ENCODE results near the gene EYA3. TPM values are rescaled to one million over a fixed set of nuclear protein-coding genes. Genes with fewer than 3 reads are reported as not detected.

EYA3 gene
- total and polyA plus RNA-seq, 2 of the 4 experiments (the other 2 are of a cell fraction), result 9.1 to 17.6 TPM

DNA sequence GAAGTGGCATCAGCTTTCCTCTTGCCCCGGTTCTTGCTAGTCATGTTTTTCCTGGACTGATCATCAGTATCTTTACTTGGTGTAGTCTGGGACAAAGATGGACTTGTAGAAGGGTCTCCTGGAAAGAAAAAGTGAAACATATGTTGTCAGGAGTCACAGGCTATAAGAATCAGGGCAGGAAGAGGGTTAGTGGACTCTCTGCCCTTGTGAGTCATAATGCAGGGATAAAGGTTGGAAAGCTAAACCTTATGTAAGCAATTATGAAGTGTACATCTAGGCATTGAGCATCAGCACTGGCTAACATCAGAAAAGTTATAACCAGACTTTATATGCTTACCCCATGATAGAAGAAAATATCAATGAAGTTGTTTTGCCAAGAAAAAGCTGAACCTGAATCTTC lies 77.4 kb downstream of the EYA3 start:
- no peak overlapping the region for H4K8ac ChIP-seq (ENCODE audit: low read depth in 2 of 2, low read length in 2 of 2)
- H3K18ac ChIP-seq (ENCODE audit: low read depth, low read length), result no peak overlapping the region
- H2AK5ac ChIP-seq (ENCODE audit: low read depth, low read length), result no peak overlapping the region
- WGBS, 2 experiments (ENCODE audit: extremely low coverage in 2 of 2, insufficient read length in 1 of 2), result no CpG with 5 or more reads among the region's 1 CpG
- peaks cover 0 to 8% of the 10 kb centered on the region in 2 experiments; a peak in 3 of 4 replicates for H3K79me1 ChIP-seq (ENCODE audit: low read depth in 1 of 2, low read length in 2 of 2)
- no peak overlapping the region for H2BK20ac ChIP-seq (ENCODE audit: low read depth, low read length)
- H4K5ac ChIP-seq (ENCODE audit: low read depth, low read length), result no peak overlapping the region
- no TSS peak for BruUV-seq (replicated peaks)
- no peak overlapping the region for H2AFZ ChIP-seq (replicated peaks; ENCODE audit: low read length, poor library complexity)
- H2BK120ac ChIP-seq (ENCODE audit: low read depth, low read length), result no peak overlapping the region
- H3K23ac ChIP-seq (ENCODE audit: low read depth, low read length), result no peak overlapping the region
- H3K9ac ChIP-seq (ENCODE audit: low read depth, low read length), result no peak overlapping the region
- dilution Hi-C loops (cut with HindIII; ENCODE audit: low sequenced_read_pairs, unreplicated experiment) (no loop called here), in situ Hi-C loops (cut with MboI; ENCODE audit: low sequenced_read_pairs) (no loop called here), intact Hi-C loops (cut with micrococcal nuclease) (no loop called here)
- ATAC-seq (ENCODE audit: low read depth) (peak; percentile 82), DNase-seq (peak; percentile 58)
- no peak overlapping the region for H3K4me2 ChIP-seq (ENCODE audit: low read depth, low read length)
- CTCF ChIA-PET, result interaction anchor here (1.2 kb wide), 1 partner anchor 8 kb away, joined by 3 read pairs; no protein-coding TSS in a partner anchor
- H2AK9ac ChIP-seq (replicated peaks; ENCODE audit: low read depth, low read length, poor library complexity), result no peak overlapping the region
- H2BK5ac ChIP-seq (ENCODE audit: low read depth, low read length, poor library complexity, severe bottlenecking), result no peak overlapping the region
- POLR2A ChIA-PET (ENCODE audit: unreplicated experiment), result no interaction called here
- no peak overlapping the region for H3K4me3 ChIP-seq (ENCODE audit: insufficient read depth, low read depth, low read length)
- no peak overlapping the region for H4K91ac ChIP-seq (ENCODE audit: insufficient read depth, low read depth, low read length)
- H3K9me3 ChIP-seq (ENCODE audit: control insufficient read depth, insufficient read depth, low read length), result no peaks in the 10 kb centered on the region
- H3K27me3 ChIP-seq (ENCODE audit: control insufficient read depth, insufficient read depth, low read length), result no peaks in the 10 kb centered on the region
- H4K20me1 ChIP-seq (ENCODE audit: insufficient read depth, low read length), result no peaks in the 10 kb centered on the region
- no peak overlapping the region for H3K14ac ChIP-seq (replicated peaks; ENCODE audit: low read depth, low read length)
- no peak overlapping the region for H2BK15ac ChIP-seq (ENCODE audit: low read depth, low read length)
- H3K4me1 ChIP-seq (ENCODE audit: control insufficient read depth, insufficient read depth, low read length), result no peaks in the 10 kb centered on the region
- H3K36me3 ChIP-seq (ENCODE audit: control insufficient read depth, insufficient read depth, low read length), result peaks cover 8% of the 10 kb centered on the region
- no peak for TF ChIP-seq MAZ (IDR thresholded peaks at IDR 0.05; ENCODE audit: borderline replicate concordance, low read depth, low read length)
- no peak for TF ChIP-seq MAFK (IDR thresholded peaks at IDR 0.05; ENCODE audit: low read depth, low read length)
- no peak for TF ChIP-seq ELK1 (IDR thresholded peaks at IDR 0.05; ENCODE audit: borderline replicate concordance, low read depth, low read length)
- TF ChIP-seq, protein P1, sequence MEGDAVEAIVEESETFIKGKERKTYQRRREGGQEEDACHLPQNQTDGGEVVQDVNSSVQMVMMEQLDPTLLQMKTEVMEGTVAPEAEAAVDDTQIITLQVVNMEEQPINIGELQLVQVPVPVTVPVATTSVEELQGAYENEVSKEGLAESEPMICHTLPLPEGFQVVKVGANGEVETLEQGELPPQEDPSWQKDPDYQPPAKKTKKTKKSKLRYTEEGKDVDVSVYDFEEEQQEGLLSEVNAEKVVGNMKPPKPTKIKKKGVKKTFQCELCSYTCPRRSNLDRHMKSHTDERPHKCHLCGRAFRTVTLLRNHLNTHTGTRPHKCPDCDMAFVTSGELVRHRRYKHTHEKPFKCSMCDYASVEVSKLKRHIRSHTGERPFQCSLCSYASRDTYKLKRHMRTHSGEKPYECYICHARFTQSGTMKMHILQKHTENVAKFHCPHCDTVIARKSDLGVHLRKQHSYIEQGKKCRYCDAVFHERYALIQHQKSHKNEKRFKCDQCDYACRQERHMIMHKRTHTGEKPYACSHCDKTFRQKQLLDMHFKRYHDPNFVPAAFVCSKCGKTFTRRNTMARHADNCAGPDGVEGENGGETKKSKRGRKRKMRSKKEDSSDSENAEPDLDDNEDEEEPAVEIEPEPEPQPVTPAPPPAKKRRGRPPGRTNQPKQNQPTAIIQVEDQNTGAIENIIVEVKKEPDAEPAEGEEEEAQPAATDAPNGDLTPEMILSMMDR (conservative IDR thresholded peaks at IDR 0.05; ENCODE audit: low read depth, low read length), result no peak
- TF ChIP-seq MXI1 (IDR thresholded peaks at IDR 0.05; ENCODE audit: borderline replicate concordance, low read depth, low read length), result no peak
- no peak for TF ChIP-seq CEBPB (IDR thresholded peaks at IDR 0.05; ENCODE audit: low read depth, low read length)
- TF ChIP-seq FOS (IDR thresholded peaks at IDR 0.05; ENCODE audit: low read depth, low read length), result no peak
- no peak for TF ChIP-seq BHLHE40 (IDR thresholded peaks at IDR 0.05; ENCODE audit: low read depth, low read length)
- H3K9me1 ChIP-seq (ENCODE audit: insufficient read depth, low read length), result peaks cover 6% of the 10 kb centered on the region
- no peak overlapping the region for H3K4ac ChIP-seq (ENCODE audit: low read depth, low read length)
- no peak overlapping the region for H3K27ac ChIP-seq (ENCODE audit: insufficient read depth, low read length)
- no peak overlapping the region for H3K56ac ChIP-seq (ENCODE audit: extremely low read depth, insufficient read depth, low read length)

Measured in IMR-90 (cell line).